ENCODE results near the gene BAG1.

The BAG1 gene

GRCh38 chr9:33273266-33273971 lies 8.9 kb upstream of the BAG1 start:
- no peak for DNase-seq

GRCh38 chr9:33272061-33272460 lies 7.6 kb upstream of the BAG1 start:
- DNase-seq = no peak

DNA sequence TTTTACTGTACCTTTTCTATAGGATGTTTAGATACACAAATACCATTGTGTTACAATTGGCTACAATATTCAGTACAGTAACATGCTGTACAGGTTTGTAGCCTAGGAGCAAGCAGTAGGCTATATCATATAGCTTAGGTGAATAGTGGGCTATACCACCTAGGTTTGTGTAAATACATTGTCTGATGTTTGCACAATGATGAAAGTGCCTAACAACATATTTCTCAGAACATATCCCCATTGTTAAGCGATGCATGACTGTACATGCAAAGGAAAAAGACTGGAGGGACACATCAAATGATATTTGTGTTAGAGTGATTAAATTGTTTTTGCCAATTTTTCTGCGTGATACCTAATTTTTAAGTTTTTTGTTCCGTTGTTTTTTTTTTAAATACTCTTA lies 5.6 kb upstream of the BAG1 start:
- DNase-seq = no peak

DNA sequence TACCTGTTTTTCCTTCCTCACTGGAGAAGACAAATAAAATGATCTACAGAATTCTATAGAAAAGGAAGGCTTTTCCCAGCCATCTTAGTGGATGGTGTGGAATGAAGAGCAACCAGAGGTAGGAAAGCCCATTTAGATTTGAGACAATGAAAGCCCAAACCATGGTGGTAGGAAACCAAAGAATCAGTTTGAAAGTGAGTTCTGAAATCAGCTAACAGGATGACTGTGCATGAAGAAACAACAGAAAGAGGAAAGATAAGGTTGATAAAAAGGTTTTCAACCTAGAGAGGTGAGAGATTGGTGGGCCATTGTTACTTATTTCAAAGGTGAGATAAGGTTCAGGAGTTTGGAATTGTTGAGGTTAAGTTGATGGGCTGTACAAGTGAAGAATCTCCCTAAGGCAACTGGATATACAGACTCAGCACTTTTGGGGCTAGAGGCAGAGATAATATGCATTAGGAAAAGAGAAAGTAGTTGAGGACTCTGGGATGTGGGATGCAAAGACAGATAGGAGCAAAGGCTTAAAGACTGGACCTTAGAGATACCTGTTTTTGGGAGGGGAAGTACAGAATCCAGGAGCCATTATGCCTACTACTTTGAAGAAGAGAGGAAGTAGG lies 2.8 kb upstream of the BAG1 start:
- no peak for DNase-seq

GRCh38 chr9:33265211-33265865 lies 830 bp upstream of the BAG1 start:
- no peak for DNase-seq

DNA sequence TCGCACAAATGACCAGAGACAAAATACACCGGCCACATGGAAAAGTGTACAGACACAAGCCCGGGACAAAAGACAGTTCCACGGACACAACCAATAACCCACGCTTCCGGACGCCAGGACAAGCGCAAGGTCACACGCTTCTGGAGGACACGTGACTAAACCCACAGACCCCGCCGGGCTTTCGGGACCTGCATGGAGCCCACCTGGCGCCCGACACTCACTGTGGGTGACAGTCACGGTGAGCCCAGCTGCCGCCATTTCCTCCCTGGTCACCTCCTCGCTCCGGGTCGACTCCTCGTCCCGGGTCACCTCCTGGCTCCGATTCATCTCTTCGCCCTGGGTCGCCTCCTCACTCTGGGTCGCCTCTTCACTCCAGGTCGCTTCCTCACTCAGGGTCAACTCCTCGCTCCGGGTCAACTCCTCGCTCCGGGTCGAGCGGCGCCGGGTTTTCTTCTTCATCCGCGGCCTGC lies 470 bp downstream of the BAG1 start:
- DNase-seq = peak; percentile 21

GRCh38 chr9:33263131-33264002 lies 1.1 kb downstream of the BAG1 start:
- no peak for DNase-seq

DNA sequence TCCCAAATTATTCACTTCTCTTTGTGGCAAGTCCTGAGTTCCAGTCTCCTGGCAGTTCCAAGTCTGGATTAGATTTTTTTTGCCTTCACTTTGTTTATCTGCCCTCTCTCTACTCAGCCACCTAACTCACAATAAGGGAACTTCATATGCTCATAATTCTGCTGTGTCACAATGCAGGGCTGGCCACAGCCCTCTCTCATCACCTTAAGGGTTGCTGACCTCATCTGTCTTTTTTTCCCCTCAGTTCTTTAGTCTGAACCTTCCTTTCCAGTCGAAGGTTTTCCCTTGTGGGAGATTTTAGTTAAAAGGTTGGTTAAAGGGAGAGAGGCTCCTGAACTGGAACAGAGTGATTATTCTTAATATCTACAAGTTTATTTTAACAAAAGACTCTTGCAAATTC lies 4.1 kb downstream of the BAG1 start:
- DNase-seq = no peak

DNA sequence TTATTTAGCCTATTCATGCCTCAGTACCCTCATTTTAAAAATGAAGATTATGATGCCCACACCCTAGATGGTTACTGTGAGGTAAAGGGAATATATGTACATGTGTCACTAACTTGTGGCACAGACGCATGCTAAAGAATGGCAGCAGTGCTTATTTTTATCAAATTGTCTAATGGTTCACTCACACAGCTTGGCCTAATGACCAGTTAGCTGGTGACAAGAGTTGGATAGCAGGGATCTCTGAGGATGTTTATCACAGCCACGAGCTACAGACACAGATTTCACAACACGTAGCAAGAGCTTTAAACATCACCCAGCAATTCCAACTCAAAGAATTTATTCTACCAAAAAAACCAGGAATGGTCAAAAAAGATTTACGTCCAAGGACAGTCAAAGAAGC lies 7.2 kb downstream of the BAG1 start:
- DNase-seq = no peak

- no peak for DNase-seq
Observed at GRCh38 chr9:33256236-33256635, 8.3 kb downstream of the BAG1 start.

GRCh38 chr9:33255471-33255870 lies 9.0 kb downstream of the BAG1 start:
- no peak for DNase-seq

DNA sequence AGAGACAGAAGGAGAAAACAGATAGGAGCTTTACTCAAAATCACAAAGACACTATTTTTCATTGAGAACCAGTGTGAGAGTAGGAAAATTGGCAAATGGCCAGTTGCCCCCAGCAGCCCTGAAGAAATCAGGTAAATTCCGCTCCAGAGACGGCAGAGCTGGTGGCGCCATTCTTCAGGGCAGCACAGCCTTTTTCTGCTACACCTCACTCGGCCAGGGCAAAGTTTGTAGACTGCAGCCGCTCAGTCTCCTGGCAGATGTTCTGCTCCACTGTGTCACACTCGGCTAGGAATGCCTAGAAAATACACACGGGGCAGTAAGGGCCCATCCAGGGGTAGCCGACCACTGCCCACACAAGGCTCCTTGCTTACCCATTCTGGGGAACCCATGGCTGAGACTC lies 9.5 kb downstream of the BAG1 start:
- no peak for DNase-seq

GRCh38 chr9:33254211-33254610 lies 10.3 kb downstream of the BAG1 start:
- no peak for DNase-seq

DNA sequence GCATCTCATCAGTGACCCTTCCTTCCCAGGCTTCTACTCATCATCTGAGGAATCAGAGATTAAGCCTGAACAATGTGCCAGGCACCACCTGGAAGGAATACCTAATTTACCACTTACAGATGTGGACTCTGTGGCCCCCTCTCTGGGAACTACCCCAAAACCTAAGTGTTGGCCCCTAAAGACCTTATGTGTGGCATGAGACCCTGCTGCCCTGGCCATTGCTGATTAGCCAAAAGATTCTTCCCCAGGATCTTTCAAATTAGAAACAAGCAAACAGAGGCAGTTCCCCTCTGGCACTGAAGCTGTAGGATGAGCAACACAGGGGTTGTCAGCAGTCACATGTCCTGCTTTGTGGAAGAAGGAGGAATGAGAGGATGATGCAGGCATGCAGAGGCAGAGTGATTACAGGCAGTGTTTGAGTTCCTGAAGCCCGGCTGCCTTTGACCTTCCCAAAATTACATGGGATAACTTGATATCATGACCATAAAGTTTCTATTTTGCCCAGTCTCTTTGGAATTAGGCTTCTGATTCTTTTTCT lies 14.0 kb downstream of the BAG1 start:
- no peak for DNase-seq

DNA sequence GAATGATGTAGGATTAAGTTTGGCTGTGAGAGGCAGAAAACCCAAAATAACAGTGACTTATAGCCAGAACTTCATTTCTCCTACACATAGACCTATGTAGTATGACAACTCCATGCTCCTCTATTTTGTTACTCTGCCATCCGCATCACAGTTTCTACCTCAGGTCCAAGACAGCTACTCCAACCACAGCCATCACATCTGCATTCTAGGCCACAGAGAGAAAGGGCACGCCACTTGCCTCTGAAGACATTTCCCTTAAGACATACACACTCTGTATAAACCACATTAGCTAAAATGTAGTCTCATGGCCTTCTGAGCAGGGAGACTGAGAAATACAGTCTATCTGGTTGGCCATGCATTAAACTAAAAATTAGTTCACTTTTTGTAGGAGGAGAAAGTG lies 14.5 kb downstream of the BAG1 start:
- DNase-seq = no peak

- DNase-seq = no peak
Observed at GRCh38 chr9:33249087-33249658, 15.3 kb downstream of the BAG1 start.

DNA sequence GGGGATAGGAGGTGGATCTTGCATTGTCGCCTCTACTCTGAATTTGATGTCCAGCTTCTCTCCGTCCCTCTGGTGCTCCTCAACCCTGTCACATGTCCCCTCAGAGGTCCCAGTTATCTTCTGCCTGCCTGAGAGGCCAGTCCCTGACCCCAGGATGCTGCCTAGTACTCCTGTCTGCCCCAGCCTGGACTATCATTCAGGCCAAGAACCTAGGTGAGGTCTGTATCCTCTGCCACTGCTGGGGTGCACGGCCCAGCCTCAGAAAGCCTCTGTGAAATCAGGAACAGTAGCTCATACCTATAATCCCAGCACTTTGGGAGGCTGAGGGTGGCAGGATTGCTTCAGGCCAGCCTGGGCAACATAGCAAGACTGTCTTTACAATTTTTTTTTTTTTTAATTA lies 15.9 kb downstream of the BAG1 start:
- no peak for DNase-seq

DNA sequence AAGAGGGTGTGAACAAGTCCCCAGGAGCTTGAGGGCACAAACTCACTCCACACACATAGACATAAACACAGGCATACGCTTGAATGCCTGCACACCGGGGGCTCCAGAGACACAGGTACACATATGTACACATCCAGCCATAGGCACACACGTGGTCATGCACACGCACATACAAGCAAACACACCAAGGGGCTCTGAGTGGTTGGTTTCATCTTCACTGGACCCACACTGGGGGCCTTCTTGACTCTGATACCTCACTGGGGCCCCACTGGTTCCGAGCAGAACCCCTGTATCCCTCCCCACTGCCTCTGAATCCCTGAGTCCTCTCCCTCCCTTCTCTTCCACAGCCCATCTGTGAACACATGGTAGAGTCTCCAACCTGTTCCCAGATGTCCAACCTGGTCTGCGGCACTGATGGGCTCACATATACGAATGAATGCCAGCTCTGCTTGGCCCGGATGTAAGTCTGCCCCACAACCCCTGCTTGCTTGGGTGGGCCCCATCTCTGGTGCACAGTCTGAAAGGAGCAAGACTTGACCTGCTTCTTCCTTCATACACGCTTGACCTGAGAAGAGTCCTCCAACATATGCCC lies 18.1 kb downstream of the BAG1 start:
- no peak for DNase-seq

DNA sequence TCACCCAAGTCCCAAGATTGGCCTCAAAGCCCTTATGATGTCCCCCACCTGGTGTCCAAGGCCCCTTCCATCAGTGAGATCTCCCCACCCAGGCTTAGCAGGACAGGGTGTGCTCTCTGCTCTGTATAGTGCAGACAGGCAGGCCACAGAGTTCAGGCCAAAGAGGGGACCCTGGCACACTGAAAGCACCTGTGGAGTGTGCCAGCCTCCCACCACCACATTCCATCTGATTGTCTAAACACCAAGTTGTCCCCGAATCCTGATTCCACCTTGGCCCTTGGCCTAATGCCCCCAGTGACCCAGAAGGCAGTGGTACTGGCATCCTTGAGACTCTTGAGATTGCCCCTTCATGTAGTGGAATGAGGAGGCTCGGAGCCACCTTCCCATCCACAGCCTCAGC lies 19.2 kb downstream of the BAG1 start:
- no peak for DNase-seq

GRCh38 chr9:33244137-33244784 lies 20.2 kb downstream of the BAG1 start:
- DNase-seq = no peak

GRCh38 chr9:33242609-33243134 lies 21.8 kb downstream of the BAG1 start:
- DNase-seq = no peak

Data from activated T-cell treated with anti-CD3 and anti-CD28 coated beads for 4 hours (primary cell).